GM18508 (cell line): Measurements from ENCODE around the gene NKD2.

ENCODE experiments used
- ATAC-seq: cut with Tn5 transposase; IDR thresholded peaks from one replicate; pipeline ENCODE4 v1.9.1; 2021; ENCODE audit warnings: moderate number of reproducible peaks; ENCODE audit not compliant: insufficient read depth, unreplicated experiment

Gene NKD2

GRCh38 chr5:1065891-1066650 is 57.5 kb downstream of the NKD2 start:
- no peak for ATAC-seq

GRCh38 chr5:1066676-1067075 is 58.1 kb downstream of the NKD2 start:
- ATAC-seq = no peak

GRCh38 chr5:1067141-1068121 is 58.8 kb downstream of the NKD2 start:
- ATAC-seq = no peak

- no peak for ATAC-seq
These were observed 59.7 kb downstream of the NKD2 start for GRCh38 chr5:1068204-1068894.

GRCh38 chr5:1068895-1069719 is 60.5 kb downstream of the NKD2 start:
- ATAC-seq = no peak

GRCh38 chr5:1069720-1070088 is 61.1 kb downstream of the NKD2 start:
- ATAC-seq = no peak

- no peak for ATAC-seq
These were observed 64.9 kb downstream of the NKD2 start for GRCh38 chr5:1073239-1074102.

GRCh38 chr5:1074226-1074625 is 65.6 kb downstream of the NKD2 start:
- no peak for ATAC-seq

GRCh38 chr5:1074816-1075554 is 66.4 kb downstream of the NKD2 start:
- ATAC-seq = no peak

- ATAC-seq = no peak
These were observed 66.9 kb downstream of the NKD2 start for GRCh38 chr5:1075555-1075881.

- ATAC-seq = no peak
These were observed 67.3 kb downstream of the NKD2 start for GRCh38 chr5:1075931-1076330.

GRCh38 chr5:1076406-1076805 is 67.8 kb downstream of the NKD2 start:
- ATAC-seq = no peak

- ATAC-seq = no peak
These were observed 68.4 kb downstream of the NKD2 start for GRCh38 chr5:1077026-1077425.

- ATAC-seq = no peak
These were observed 69.0 kb downstream of the NKD2 start for GRCh38 chr5:1077491-1078020.

GRCh38 chr5:1078206-1078605 is 69.6 kb downstream of the NKD2 start:
- no peak for ATAC-seq

- no peak for ATAC-seq
These were observed 70.2 kb downstream of the NKD2 start for GRCh38 chr5:1078851-1079250.

GRCh38 chr5:1079486-1079885 is 70.9 kb downstream of the NKD2 start:
- ATAC-seq = no peak

GRCh38 chr5:1079961-1080360 is 71.4 kb downstream of the NKD2 start:
- ATAC-seq = no peak
